ENCODE measurements around the gene HUNK.

DNA sequence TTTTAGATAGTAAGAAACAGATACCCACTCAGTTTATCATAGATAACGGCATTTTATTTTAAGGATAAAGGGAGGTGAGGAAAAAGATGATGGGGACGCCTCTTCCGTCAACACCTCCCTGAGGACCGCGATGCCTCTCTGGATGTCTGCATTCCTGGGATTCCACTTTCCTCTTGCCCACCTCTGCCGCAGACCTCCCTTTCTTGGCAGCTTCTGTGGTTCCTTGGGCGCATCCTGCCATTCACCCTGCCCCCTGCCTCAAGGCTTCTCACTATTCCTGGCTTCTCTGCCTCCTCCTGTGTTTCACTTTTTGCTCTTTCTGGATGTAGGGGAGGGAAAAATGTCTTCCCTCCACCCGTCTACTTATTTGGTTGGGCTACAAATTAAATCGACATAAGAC is 19.9 kb downstream of the HUNK start:
- TF ChIP-seq FOXA1 (IDR thresholded peaks at IDR 0.05), result no peak
- no peak for TF ChIP-seq SUZ12 (IDR thresholded peaks at IDR 0.05)
- TF ChIP-seq BHLHE40 (IDR thresholded peaks at IDR 0.05; ENCODE audit: borderline replicate concordance), result no peak
- no peak for TF ChIP-seq NFRKB (IDR thresholded peaks at IDR 0.05)
- no peak for TF ChIP-seq FOXM1 (IDR thresholded peaks at IDR 0.05; ENCODE audit: borderline replicate concordance)
- no peak for TF ChIP-seq SP1 (IDR thresholded peaks at IDR 0.05)
- TF ChIP-seq ELF4 (IDR thresholded peaks at IDR 0.05), result no peak
- TF ChIP-seq LEF1 (IDR thresholded peaks at IDR 0.05; ENCODE audit: borderline replicate concordance), result no peak
- TF ChIP-seq HDGF (IDR thresholded peaks at IDR 0.05; ENCODE audit: borderline replicate concordance), result no peak
- no peak for TF ChIP-seq FOXK2 (IDR thresholded peaks at IDR 0.05)
- no peak for TF ChIP-seq ARNT (IDR thresholded peaks at IDR 0.05)
